BLaER1 (cell line): ENCODE measurements around the gene SAXO1.

Experiments
- H3K27ac ChIP-seq: shearing (Covaris generic); formaldehyde crosslinking; 2 replicates; pipeline ENCODE4 v1.8.1; 2022
- H3K27me3 ChIP-seq: shearing (Covaris generic); formaldehyde crosslinking; 2 replicates; pipeline ENCODE4 v1.8.1; 2022
- H3K36me3 ChIP-seq: shearing (Covaris generic); formaldehyde crosslinking; 2 replicates; pipeline ENCODE4 v1.8.1; 2022
- H3K4me1 ChIP-seq: shearing (Covaris generic); formaldehyde crosslinking; 2 replicates; pipeline ENCODE4 v1.8.1; 2022
- H3K4me2 ChIP-seq: shearing (Covaris generic); formaldehyde crosslinking; 2 replicates; pipeline ENCODE4 v1.8.1; 2022
- H3K4me3 ChIP-seq: shearing (Covaris generic); formaldehyde crosslinking; 2 replicates; pipeline ENCODE4 v1.8.1; 2022
- H3K9ac ChIP-seq: shearing (Covaris generic); formaldehyde crosslinking; 2 replicates; pipeline ENCODE4 v1.8.1; 2022
- H3K9me3 ChIP-seq: shearing (Covaris generic); formaldehyde crosslinking; 2 replicates; pipeline ENCODE4 v1.8.1; 2022
- H4K20me1 ChIP-seq: shearing (Covaris generic); formaldehyde crosslinking; 2 replicates; pipeline ENCODE4 v1.8.1; 2022
- Cebpa-rat ChIP-seq: shearing (Covaris generic); IDR thresholded peaks from 2 replicates; pipeline ENCODE4 v1.8.1; 2022

SAXO1 gene

GRCh38 chr9:18985996-18986395 lies 47.0 kb downstream of the SAXO1 start:
- Histone ChIP-seq H3K9ac (no peak overlapping the region), H3K36me3 (no peaks in the 10 kb centered on the region), H4K20me1 (no peaks in the 10 kb centered on the region), H3K4me3 (no peak overlapping the region), H3K4me2 (no peak overlapping the region), H3K4me1 (peaks cover 5% of the 10 kb centered on the region; the same call in 1 of the 2 replicates), H3K27ac (no peak overlapping the region), H3K9me3 (peaks cover 19% of the 10 kb centered on the region), H3K27me3 (no peaks in the 10 kb centered on the region)
- TF ChIP-seq Cebpa-rat = no peak

GRCh38 chr9:18985464-18985951 lies 47.5 kb downstream of the SAXO1 start:
- no peak for TF ChIP-seq Cebpa-rat
- H3K9ac ChIP-seq = no peak overlapping the region

GRCh38 chr9:18982262-18982620 lies 50.8 kb downstream of the SAXO1 start:
- Histone ChIP-seq H3K36me3 (no peaks in the 10 kb centered on the region), H3K4me3 (no peak overlapping the region), H3K9me3 (peaks cover 18% of the 10 kb centered on the region), H3K27me3 (no peaks in the 10 kb centered on the region), H3K4me2 (no peak overlapping the region), H3K4me1 (peaks cover 5% of the 10 kb centered on the region; the same call in 1 of the 2 replicates), H3K9ac (no peak overlapping the region), H3K27ac (no peak overlapping the region), H4K20me1 (no peaks in the 10 kb centered on the region)
- TF ChIP-seq Cebpa-rat = no peak

More at GRCh38 chr9:18985464-18985951, 47.5 kb downstream of the SAXO1 start:
- Histone ChIP-seq H3K27ac (no peak overlapping the region), H3K4me1 (peaks cover 5% of the 10 kb centered on the region; the same call in 1 of the 2 replicates), H3K36me3 (no peaks in the 10 kb centered on the region), H3K9me3 (peaks cover 18% of the 10 kb centered on the region), H3K4me2 (no peak overlapping the region), H4K20me1 (no peaks in the 10 kb centered on the region), H3K27me3 (no peaks in the 10 kb centered on the region), H3K4me3 (no peak overlapping the region)

- H3K36me3 ChIP-seq = no peaks in the 10 kb centered on the region
- H3K9ac ChIP-seq = no peak overlapping the region
- H3K4me1 ChIP-seq = peaks cover 9% of the 10 kb centered on the region
- no peaks in the 10 kb centered on the region for H4K20me1 ChIP-seq
- no peak overlapping the region for H3K27ac ChIP-seq
- no peak overlapping the region for H3K4me3 ChIP-seq
- peaks cover 18% of the 10 kb centered on the region for H3K9me3 ChIP-seq
- no peak for TF ChIP-seq Cebpa-rat
- no peak overlapping the region for H3K4me2 ChIP-seq
- no peaks in the 10 kb centered on the region for H3K27me3 ChIP-seq
These were observed 51.3 kb downstream of the SAXO1 start for GRCh38 chr9:18981476-18982261.

GRCh38 chr9:18980189-18980588 lies 52.8 kb downstream of the SAXO1 start:
- Histone ChIP-seq H3K9ac (no peak overlapping the region), H3K9me3 (peaks cover 18% of the 10 kb centered on the region), H3K27ac (no peak overlapping the region), H3K4me2 (no peak overlapping the region), H3K4me1 (peaks cover 14% of the 10 kb centered on the region), H3K27me3 (no peaks in the 10 kb centered on the region), H3K36me3 (no peaks in the 10 kb centered on the region), H4K20me1 (no peaks in the 10 kb centered on the region), H3K4me3 (no peak overlapping the region)
- no peak for TF ChIP-seq Cebpa-rat

- H3K4me3 ChIP-seq = no peak overlapping the region
- H3K27ac ChIP-seq = no peak overlapping the region
These were observed 53.6 kb downstream of the SAXO1 start for GRCh38 chr9:18979367-18979766.

GRCh38 chr9:18978188-18978587 lies 54.8 kb downstream of the SAXO1 start:
- no peak overlapping the region for H3K4me3 ChIP-seq
- no peak for TF ChIP-seq Cebpa-rat

More at GRCh38 chr9:18979367-18979766, 53.6 kb downstream of the SAXO1 start:
- Histone ChIP-seq H3K9me3 (peaks cover 15% of the 10 kb centered on the region), H3K4me2 (no peak overlapping the region), H3K27me3 (no peaks in the 10 kb centered on the region), H3K9ac (no peak overlapping the region), H3K36me3 (no peaks in the 10 kb centered on the region), H4K20me1 (no peaks in the 10 kb centered on the region), H3K4me1 (peaks cover 14% of the 10 kb centered on the region)
- no peak for TF ChIP-seq Cebpa-rat

GRCh38 chr9:18976709-18977531 lies 56.1 kb downstream of the SAXO1 start:
- peak overlapping the region; percentile 45 for H3K4me2 ChIP-seq
- no peak overlapping the region for H3K9ac ChIP-seq
- no peak overlapping the region for H3K27ac ChIP-seq
- H3K36me3 ChIP-seq = no peaks in the 10 kb centered on the region
- H3K9me3 ChIP-seq = no peaks in the 10 kb centered on the region
- H4K20me1 ChIP-seq = no peaks in the 10 kb centered on the region
- H3K4me3 ChIP-seq = no peak overlapping the region
- TF ChIP-seq Cebpa-rat = no peak
- peaks cover 14% of the 10 kb centered on the region for H3K4me1 ChIP-seq
- H3K27me3 ChIP-seq = no peaks in the 10 kb centered on the region

More at GRCh38 chr9:18978188-18978587, 54.8 kb downstream of the SAXO1 start:
- H3K27ac ChIP-seq = no peak overlapping the region
- H3K4me1 ChIP-seq = peaks cover 14% of the 10 kb centered on the region
- H3K4me2 ChIP-seq = no peak overlapping the region
- no peaks in the 10 kb centered on the region for H4K20me1 ChIP-seq
- no peaks in the 10 kb centered on the region for H3K36me3 ChIP-seq
- no peak overlapping the region for H3K9ac ChIP-seq
- H3K27me3 ChIP-seq = no peaks in the 10 kb centered on the region
- peaks cover 4% of the 10 kb centered on the region; the same call in 1 of the 2 replicates for H3K9me3 ChIP-seq

- no peak overlapping the region for H3K4me3 ChIP-seq
- no peaks in the 10 kb centered on the region for H3K9me3 ChIP-seq
- no peaks in the 10 kb centered on the region for H3K36me3 ChIP-seq
- H4K20me1 ChIP-seq = no peaks in the 10 kb centered on the region
- peaks cover 14% of the 10 kb centered on the region for H3K4me1 ChIP-seq
- no peaks in the 10 kb centered on the region for H3K27me3 ChIP-seq
- TF ChIP-seq Cebpa-rat = no peak
- no peak overlapping the region for H3K27ac ChIP-seq
- H3K4me2 ChIP-seq = peak overlapping the region; percentile 45
- no peak overlapping the region for H3K9ac ChIP-seq
These were observed 56.7 kb downstream of the SAXO1 start for GRCh38 chr9:18976221-18976708.
